NAMALWA (cell line): ENCODE results near the gene S100A8.

Experiments
- DNase-seq: peaks from one replicate; pipeline ENCODE4 v3.0.0-alpha.2; 2015; ENCODE audit warnings: low spot score

Gene S100A8

DNA sequence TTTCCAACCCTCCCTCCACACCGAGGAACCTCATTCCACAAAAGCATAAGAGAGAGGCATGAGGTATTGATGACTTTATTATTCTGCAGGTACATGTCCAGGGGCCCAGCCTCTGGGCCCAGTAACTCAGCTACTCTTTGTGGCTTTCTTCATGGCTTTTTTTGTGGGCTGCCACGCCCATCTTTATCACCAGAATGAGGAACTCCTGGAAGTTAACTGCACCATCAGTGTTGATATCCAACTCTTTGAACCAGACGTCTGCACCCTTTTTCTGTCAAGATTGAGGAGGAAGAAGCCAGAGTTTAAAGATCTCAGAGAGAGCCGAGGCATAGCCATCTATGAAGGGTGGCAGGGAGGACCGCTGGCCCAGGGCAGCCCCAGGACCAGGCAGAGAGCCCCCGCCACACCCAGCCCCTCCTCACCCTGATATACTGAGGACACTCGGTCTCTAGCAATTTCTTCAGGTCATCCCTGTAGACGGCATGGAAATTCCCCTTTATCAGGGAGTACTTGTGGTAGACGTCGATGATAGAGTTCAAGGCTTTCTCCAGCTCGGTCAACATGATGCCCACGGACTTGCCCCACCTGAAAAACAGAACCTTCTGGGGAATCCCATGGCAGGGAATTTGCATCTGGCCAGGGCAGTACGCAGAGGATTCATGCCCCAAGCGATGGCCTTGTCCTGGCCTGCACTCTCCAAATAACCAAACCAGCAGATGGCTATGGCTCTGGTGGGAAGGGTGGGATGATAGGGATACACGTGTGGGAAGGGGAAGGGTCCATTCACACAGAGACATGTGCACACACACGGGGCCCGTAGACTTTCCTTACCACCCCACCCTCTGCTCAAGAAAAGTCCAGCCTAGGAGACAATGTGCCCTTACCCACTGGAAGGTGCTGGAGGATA is 647 bp downstream of the S100A8 start:
- no peak for DNase-seq

DNA sequence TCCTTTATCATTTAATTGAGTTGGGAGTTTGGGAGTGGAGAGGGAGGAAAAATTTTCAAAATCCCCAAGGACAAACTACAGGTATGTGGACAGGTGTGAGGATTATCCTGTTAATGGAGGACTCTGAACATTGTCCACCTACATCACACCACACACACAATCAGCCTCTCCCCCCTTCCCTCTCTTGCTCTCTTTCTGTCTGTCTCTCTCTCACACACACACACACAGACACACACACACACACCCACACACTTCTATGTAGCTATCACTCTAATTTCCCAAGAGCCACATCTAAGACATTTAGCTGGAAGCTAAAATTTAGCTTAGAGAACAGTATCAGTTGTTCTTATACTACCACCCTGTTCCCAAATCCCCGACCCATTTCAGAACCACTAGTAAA is 1.5 kb downstream of the S100A8 start:
- no peak for DNase-seq

DNA sequence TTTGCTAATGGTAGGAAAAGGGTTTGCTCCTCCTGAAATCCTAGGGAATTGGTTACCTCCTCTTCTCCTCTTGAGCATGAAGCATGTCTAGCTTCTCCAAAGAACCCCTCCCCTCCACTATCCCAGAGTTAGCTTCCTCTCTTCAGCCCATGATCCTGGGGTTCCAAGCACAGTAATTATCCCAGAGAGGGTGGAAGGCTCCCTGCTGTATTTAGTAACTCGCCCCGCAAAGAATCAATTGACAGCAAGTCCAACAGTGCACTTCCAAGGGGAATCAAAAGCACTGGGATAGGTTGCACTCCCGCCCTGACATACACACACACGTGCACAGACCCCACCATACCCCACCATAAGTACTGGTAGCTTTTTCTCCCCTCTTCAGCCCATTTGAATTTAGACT is 3.1 kb downstream of the S100A8 start:
- DNase-seq: no peak

DNA sequence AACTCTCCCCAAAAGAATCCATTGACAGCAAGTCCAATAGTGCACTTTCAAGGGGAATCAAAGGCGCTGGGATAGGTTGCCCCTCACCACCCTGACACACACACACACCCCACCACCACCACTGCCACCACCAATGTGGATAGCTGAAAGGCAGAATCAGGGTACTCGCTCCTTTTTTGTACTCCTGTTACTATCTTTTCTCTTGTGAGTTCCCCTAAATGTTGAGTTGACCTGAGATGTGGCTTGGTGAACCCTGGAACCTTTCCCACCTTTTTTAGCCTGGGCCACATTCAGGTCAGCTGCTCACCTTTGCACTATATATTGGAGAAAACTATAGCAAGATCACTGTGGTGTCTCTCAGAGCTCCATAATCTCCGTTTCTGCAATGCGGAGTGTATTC is 3.9 kb downstream of the S100A8 start:
- no peak for DNase-seq

DNA sequence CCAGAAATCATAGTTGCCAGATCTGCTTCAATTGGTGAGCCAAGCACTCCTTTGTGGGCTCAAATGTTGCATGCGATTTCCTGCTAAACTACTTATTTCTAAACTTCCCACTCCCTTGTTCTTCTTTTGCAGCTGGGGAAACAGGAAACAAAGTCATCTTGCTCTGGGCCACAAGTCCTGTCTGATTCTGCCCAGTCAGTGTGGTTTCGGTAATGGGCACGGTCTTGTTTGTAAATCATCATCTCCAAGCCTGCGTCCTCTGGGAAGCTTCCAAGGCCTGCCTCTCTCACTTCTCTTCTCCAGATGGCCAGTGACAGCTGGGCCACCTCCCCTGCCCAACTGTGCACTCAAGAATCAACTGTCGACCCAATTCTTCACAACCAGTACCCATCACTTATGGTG is 4.4 kb downstream of the S100A8 start:
- DNase-seq: no peak

DNA sequence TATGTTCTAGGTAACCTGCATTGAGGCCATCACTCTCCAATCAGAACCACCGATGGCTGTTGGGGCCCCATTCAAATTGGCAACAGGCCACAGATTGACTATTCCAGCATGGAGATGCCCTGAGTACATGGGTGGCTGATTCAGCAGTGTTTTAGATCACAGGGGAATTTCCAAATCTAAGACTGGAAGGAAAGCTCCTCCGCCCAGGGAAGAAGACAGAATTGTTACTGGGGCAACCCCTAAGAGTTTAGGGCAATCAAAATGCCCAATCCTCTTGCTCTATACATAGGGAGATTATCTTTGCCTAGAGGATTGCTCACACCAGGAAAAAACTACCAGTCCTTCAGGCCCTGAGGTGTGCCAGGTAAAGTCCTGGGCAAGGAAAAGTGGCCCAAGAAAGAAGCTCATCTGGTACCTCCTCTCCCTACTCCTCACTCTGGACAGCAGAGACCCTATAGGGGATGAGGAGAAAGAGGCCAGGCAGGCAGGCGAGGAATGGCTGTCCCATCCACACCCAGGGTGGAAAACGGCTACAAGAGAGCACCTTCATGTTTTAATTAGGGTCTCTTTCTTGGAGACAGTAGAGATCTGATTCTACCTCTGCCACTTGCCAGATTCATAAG is 5.8 kb downstream of the S100A8 start:
- DNase-seq: no peak

DNA sequence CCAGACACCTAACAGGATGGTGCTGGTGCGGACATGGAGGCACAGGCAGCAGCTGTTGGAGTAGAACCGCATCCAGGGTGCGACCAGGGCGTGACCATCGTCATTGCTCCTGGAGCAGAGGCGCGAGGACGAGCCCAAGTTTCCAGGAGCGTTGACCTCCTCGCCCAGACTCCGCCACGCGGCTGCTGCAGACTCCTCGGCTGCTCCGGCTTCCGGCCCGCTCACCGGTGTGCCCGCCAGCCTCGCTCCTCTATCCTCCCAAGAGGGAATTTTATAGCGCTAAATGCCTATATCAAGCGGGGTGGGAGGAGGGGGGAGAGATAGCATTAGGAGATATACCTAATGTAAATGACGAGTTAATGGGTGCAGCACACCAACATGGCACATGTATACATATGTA is 10.2 kb downstream of the S100A8 start:
- no peak for DNase-seq

DNA sequence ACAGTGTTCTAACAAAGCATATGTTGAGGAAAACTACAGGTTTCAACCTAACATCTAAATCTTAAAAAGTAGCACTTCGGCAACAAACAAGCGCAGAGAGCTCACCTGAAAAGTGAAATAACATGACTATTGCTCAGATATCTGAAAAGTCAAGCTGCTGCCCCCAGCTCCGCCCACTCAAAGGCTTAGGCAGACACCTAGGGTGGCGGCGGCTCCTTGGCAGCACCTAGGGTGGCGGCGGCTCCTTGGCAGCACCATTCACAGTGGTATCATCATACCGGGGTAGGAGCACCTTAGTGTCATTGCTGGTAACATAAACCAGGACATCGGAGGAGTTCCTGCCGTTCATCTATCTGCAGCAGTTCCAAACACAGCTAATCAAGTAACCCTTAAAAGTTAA is 11.3 kb downstream of the S100A8 start:
- DNase-seq: no peak

DNA sequence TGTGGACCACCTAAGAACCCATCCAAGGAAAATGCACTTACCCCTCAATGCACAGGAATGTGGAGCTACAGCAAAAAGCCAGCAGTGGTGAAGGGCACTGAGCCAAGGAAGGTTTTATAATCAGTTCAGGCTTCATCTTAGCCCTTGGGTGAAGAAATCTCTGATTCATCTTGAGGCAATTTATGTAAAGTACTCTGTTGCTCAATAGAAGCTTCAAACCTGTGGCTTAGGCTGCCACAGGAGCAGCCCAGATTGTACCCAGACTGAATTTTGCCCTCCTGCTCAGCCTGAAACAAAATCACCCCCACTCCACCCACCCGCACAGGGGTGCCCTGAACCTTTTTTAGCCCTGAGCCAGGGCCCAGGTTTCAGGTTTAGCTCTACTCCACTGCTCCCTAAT is 15.4 kb downstream of the S100A8 start, which contains the start of gene S100A12:
S100A12 (minus strand) TSS at position 111 of the 400 bp plus-strand sequence. CDS start 1,029 bp downstream, outside the sequence.
- no peak for DNase-seq

DNA sequence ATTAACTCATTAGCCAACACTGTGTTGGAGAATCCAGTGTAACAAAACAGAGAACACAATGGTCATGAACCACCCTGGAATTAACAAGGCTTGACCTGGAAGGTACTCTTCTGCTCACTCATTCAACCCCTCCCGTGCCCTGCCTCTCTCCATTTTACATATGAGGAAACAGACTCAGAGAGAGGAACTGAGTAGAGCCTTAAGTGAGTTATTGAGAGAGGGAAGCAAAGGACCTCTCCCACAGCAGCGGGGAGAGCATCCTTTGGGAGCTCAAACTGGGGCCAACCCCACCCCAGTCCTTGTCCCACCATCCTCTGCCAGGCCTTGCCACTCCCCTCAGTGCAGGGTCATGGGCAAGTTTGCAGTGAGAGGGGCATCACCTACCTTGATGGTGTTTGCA is 16.8 kb downstream of the S100A8 start:
- DNase-seq: no peak

DNA sequence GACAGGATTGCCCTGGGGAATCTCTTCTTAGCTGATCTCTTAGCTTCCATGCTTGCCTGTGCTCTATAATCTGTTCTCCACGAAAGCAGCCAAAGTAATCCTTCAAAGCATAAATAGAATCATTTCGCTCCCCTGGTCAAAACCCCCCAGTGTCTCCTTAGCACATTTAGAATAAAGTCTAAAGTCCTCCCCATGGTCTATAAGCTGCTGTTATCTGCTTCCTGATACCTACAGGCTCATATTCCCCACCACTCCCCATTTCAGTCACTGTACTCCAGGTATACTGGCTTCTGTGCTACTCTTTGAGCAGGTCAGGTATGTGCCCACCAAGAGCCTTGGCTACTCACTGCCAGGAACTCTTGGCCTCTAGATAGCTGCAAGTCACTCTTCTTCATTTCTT is 18.3 kb downstream of the S100A8 start:
- no peak for DNase-seq

DNA sequence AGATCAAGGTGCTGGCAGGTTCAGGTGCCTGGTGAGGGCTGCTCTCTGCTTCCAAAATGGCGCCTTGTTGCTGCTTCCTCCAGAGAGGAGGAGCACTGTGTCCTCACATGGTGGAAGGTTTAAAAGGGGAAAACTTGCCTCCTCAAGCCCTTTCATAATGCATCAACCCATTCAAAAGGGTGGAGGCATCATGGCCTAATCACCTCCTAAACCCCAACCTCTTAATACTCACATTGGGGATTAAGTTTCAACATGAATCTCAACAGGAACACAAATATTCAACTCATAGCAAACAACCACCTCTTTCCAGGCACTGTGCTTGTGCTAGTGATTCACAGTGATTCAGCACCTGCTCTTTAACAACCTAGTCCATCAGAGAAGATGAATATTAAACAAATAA is 19.6 kb downstream of the S100A8 start:
- DNase-seq: no peak

DNA sequence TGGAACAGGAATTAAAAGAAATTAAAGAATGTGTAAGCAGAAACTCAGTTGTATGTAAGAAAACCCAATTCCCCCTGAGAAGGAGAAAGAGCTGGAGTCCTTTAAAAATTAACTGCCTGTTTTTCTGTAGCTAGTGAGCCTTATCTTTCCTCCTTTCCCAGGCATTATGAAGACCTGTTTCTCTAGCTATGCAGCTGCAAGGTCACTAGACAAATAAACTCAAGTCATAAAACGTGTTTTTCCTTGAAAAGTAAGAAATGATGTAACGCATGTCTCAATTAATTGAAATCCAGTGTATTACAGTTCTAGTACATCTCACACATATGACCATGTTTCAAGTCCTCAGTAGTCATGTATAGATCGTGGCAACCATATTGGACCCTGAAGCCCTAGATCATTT is 20.7 kb downstream of the S100A8 start:
- no peak for DNase-seq

DNA sequence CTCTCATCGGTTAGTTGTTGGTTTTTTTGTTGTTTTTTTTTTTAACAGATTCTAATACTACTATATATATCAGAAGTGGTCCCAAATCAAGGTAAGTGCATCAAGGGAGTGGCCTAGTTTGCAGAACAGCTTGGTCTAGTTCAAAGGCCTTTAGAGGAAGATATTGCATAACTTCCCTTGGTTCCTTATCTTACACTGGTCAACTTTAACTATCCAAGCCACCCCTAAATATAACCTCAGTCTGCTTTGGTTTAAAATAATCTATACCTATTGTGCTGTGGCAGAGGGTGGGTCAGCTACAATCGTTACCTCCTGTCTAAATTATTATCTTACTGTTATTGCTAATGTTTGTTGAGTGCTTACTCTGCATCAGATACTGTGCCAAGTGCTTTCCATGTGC is 22.4 kb downstream of the S100A8 start:
- no peak for DNase-seq

DNA sequence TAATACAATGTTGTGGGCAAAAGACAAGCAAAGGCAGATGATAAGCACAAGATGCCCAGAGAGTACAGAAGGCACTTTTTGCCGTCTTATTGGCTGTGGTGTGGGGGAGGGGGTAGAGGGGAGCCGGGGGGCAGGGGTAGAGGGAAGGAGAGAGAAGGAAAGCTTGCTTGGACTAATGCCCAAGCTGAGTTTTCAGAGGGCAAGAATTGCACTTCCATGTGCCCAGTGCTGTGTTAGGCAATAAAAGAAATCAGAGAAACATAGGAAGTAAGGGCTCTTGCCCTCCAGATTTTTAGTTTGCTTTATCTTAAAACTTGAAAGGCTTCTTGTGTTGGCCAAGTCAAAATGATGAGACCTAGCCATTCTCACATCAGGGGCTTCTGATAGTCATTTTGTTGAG is 23.8 kb downstream of the S100A8 start:
- no peak for DNase-seq

DNA sequence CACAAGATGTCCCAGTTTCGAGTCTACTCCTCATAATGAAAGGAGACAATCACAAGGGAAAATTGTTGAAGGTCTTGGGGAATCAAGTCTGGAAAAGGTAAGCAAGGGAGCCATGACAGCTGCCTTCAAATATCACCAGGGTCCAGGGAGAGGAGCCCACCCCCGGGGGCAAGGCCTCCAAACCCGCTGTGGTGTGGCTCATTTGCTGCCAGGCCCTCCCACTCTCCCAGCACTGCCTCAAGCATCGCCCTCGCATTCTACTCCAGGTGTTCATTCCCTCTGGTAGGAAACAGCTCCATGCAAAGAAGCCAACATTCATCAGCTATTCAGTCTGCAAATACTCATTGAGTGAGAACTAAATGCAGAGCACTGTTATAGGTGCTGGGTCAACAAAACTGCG is 24.6 kb downstream of the S100A8 start:
- no peak for DNase-seq

DNA sequence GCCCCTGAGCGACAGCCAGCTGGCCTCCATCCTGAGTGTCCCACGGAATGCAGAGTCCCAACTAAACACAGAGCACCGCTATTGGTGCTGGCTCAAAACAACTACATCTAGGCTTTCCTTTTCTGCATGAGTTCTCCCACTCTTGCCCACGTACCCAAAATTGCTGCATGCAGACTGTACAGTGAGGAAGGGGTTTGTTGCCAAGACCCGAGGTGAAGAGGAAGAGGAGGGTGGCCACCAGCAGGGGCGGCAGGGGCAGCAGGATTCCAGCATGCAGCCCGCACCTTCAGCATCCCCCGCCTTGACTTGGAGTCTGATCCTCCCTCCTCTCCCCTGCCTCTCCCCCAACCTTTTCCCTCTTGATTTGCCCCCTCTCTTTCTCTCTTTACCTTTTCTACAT is 25.2 kb downstream of the S100A8 start:
- DNase-seq: no peak

DNA sequence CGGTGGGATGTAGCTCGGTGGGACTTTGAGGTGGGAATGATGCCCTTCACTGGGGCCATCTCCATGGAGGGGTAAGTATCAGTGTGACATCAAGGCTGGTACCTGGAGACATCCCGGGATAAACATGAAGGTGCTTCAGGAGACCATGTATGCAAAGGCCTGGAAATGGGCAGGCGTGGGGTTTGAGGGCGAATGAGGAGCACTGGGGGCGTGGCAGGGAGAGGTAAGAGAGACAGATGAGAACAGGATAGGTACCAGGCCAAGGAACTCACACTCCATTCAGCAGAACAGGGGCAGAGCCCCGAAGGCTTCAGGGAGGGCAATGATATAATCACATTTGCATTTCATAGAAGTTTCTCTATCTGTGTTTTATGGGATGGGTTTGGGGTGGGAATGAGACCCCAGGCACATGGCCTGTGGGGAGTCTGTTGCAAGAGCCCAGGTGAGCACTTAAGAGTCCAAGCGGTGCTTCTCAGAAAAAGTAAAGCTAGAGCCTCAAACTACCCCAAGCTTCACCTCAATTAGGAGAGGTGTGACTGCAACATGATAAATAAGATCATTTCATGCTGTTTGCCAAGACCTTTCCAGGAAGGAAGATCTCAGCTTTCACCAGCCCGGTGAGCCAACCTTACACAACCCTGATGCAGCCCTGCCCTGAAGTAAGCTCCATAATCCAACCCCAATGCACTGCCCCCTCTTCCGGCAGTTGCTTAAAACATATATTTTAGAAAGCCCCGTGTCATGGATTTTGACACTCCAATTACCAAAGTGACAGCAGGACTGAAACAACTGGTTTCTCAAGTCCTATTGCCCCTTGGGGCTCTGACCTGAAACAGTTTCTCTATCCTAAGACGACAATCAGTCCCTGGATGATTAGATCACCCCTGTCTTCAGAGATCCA is 25.9 kb downstream of the S100A8 start:
- no peak for DNase-seq

DNA sequence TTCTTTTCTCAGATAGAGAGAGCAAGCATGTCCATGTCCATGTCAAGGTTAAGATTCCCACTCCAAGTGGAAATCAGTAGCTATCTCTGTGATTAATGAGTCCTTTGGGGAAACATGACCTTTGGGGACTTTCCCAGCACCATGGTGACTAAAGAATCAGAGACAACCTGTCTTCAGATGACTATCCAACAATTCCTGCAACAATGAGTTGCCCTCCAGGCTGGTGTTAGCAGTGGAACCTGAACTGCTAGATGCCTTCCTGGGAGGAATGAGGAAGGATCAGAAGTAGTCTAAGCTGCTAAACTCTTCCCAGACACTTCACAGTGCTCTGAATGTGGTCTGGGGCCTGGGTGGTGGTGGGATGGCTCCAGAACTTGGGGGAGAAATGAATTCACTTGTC is 26.7 kb downstream of the S100A8 start:
- DNase-seq: no peak

DNA sequence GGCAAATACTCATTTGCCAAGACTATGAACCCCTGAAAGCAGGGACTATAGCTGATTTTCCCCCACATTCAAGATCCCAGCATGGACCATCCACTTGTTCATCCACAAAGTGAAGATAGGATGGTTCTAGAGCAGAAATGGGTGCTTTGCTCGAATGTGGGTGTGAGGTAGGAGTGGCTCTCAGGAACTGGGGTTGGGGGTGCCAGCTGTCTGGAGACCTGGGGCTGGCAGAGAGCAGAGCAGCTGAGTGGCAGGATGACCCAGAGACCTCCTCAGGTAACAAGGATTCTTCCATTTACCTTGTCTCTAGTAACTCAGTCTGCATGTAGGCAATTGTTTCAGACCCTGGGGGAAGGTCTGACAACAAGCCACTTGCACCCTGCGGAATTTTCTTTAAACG is 27.2 kb downstream of the S100A8 start:
- DNase-seq: no peak

DNA sequence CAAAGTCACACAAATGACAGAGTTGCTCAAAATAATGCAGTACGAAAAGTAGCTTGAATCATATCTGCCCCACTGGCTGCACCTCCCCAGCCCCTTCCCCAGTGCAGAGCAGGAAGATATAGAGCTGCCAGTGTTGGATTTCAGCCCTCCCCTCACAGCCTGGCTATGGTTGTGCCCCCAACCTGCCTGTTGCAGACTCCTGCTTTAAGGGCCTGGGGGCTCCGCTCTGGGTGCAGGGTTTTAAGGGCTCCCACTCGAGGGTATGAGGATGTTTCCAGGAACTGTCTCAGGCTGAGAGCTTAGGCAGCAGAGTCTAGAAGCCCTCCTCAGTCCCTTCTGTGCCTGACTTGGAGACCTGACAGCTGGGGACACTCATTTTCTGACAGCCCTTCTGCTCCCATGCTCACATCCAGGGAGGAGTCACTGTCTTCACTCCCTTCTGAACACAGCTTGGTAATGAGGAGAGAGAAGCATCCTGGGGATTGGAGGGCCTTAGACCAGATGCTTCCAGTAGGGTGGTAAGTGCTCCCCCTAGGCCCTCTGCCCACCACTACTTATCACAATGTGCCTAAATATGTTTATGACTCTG is 28.6 kb downstream of the S100A8 start:
- no peak for DNase-seq

DNA sequence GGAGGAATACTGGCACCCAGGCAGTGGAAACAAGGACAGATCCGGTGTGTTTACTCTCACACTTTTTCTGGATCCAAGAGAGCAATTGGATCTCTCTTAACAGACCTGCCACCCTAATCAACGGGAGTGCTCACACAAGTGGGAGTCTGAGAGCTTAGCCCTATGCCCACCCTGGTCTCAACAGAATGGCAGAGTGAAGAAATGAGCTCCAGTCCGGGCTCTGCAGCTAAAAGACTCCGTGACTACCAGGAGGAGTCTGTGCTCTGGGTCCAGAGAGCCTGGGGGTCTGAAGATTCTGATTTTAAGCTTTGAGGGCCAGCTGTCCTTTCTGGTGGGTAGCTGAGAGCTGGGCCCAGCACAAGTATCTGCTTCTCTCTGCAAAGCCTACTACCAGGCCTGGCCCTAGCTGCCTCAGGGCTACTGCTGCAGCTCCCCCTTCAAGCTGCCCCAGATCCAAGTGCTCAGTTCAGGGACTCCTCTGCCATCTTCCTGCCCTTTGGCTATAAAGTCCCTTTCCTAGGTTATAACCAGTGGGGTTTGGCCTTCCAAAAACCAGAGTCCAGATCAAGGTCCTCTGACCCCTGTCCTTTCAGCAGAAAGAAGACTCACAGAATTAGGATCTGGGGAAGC is 29.3 kb downstream of the S100A8 start:
- no peak for DNase-seq
